Stimulated activated naive CD8-positive, alpha-beta T cell treated with anti-CD3 and anti-CD28 coated beads, Interleukin-15, Interleukin-2, amounts not matched to agents 100 ng/mL and 50 ng/mL, for 24 hours (primary cell): ENCODE results near the gene RHBDF1.

Source experiments
- H3K27ac Mint-ChIP-seq: one replicate; pipeline ENCODE4 v1.8.0; 2021; ENCODE audit warnings: mild to moderate bottlenecking, mixed read lengths
- H3K27me3 Mint-ChIP-seq: one replicate; pipeline ENCODE4 v1.8.0; 2021; ENCODE audit warnings: mixed read lengths
- H3K36me3 Mint-ChIP-seq: one replicate; pipeline ENCODE4 v1.8.0; 2021; ENCODE audit warnings: low read depth, mixed read lengths
- H3K4me1 Mint-ChIP-seq: one replicate; pipeline ENCODE4 v1.8.0; 2021; ENCODE audit warnings: low read depth, mixed read lengths
- H3K4me3 Mint-ChIP-seq: one replicate; pipeline ENCODE4 v1.8.0; 2021; ENCODE audit warnings: mild to moderate bottlenecking, mixed read lengths
- H3K9me3 Mint-ChIP-seq: one replicate; pipeline ENCODE4 v1.8.0; 2021; ENCODE audit warnings: mixed read lengths

Gene RHBDF1, protein sequence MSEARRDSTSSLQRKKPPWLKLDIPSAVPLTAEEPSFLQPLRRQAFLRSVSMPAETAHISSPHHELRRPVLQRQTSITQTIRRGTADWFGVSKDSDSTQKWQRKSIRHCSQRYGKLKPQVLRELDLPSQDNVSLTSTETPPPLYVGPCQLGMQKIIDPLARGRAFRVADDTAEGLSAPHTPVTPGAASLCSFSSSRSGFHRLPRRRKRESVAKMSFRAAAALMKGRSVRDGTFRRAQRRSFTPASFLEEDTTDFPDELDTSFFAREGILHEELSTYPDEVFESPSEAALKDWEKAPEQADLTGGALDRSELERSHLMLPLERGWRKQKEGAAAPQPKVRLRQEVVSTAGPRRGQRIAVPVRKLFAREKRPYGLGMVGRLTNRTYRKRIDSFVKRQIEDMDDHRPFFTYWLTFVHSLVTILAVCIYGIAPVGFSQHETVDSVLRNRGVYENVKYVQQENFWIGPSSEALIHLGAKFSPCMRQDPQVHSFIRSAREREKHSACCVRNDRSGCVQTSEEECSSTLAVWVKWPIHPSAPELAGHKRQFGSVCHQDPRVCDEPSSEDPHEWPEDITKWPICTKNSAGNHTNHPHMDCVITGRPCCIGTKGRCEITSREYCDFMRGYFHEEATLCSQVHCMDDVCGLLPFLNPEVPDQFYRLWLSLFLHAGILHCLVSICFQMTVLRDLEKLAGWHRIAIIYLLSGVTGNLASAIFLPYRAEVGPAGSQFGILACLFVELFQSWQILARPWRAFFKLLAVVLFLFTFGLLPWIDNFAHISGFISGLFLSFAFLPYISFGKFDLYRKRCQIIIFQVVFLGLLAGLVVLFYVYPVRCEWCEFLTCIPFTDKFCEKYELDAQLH

GRCh38 chr16:72561-73548 is at the start of gene RHBDF1:
Gene RHBDF1, minus strand, starts transcription at chr16:72631. Its CDS starts 7,616 bp downstream, at chr16:65015.
- H3K4me3 Mint-ChIP-seq: peak within 1 kb of the TSS; percentile 70
- H3K27me3 Mint-ChIP-seq: peaks cover 30% of the 10 kb centered on the region
- no peaks in the 10 kb centered on the region for H3K36me3 Mint-ChIP-seq
- peaks cover 21% of the 10 kb centered on the region for H3K4me1 Mint-ChIP-seq
- peak within 1 kb of the TSS; percentile 50 for H3K27ac Mint-ChIP-seq
- H3K9me3 Mint-ChIP-seq: no peaks in the 10 kb centered on the region

GRCh38 chr16:120756-121155 is 48.3 kb upstream of the RHBDF1 start:
- Mint-ChIP-seq H3K9me3 (no peaks in the 10 kb centered on the region), H3K4me3 (no peak overlapping the region), H3K4me1 (no peaks in the 10 kb centered on the region), H3K36me3 (peaks cover 22% of the 10 kb centered on the region), H3K27ac (no peak overlapping the region), H3K27me3 (no peaks in the 10 kb centered on the region)

- H3K36me3 Mint-ChIP-seq: peaks cover 28% of the 10 kb centered on the region
- no peak overlapping the region for H3K27ac Mint-ChIP-seq
- no peaks in the 10 kb centered on the region for H3K9me3 Mint-ChIP-seq
- H3K4me3 Mint-ChIP-seq: no peak overlapping the region
- H3K27me3 Mint-ChIP-seq: no peaks in the 10 kb centered on the region
- no peaks in the 10 kb centered on the region for H3K4me1 Mint-ChIP-seq
Measured at GRCh38 chr16:119835-120491, 47.5 kb upstream of the RHBDF1 start.

DNA sequence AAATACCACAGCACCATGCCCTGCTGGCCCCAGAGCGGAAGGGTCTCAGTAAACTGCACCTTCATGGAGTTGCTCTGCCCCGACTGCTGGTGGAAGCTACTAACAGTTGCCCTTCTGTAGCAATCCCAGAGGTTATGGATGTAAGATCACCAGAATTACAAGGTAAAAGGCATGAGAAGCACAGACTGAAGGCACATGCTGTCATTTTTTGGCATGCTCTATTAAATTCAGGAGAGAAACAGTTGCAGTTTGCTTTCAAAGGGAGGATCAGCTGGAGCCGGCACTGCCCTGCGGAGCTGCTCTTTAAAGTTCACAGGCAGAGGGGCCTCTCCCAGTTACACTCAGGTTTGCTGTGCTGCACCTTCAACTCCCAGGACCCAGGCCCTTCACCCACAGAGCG is 46.9 kb upstream of the RHBDF1 start:
- no peak overlapping the region for H3K27ac Mint-ChIP-seq
- H3K27me3 Mint-ChIP-seq: no peaks in the 10 kb centered on the region
- H3K36me3 Mint-ChIP-seq: peaks cover 31% of the 10 kb centered on the region
- no peaks in the 10 kb centered on the region for H3K4me1 Mint-ChIP-seq
- no peak overlapping the region for H3K4me3 Mint-ChIP-seq
- no peaks in the 10 kb centered on the region for H3K9me3 Mint-ChIP-seq

DNA sequence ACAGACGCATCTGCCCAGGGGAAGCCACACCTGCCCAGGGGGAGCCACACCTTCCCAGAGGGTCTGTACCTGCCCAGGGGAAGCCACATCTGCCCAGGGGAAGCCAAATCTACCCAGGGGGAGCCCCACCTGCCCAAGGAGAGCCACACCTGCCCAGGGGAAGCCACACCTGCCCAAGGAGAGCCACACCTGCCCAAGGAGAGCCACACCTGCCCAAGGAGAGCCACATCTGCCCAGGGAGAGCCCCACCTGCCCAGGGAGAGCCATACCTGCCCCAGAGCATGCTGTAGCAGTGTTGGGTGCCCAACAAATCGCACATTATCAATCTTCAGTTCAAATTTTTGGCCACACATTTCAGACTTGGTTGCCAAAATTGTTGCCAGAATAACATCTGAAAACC is 46.4 kb upstream of the RHBDF1 start:
- Mint-ChIP-seq H3K9me3 (no peaks in the 10 kb centered on the region), H3K4me1 (peaks cover 2% of the 10 kb centered on the region), H3K27ac (no peak overlapping the region), H3K27me3 (no peaks in the 10 kb centered on the region), H3K36me3 (peaks cover 35% of the 10 kb centered on the region), H3K4me3 (no peak overlapping the region)

GRCh38 chr16:117379-118365 is 45.2 kb upstream of the RHBDF1 start:
- Mint-ChIP-seq H3K4me1 (peaks cover 8% of the 10 kb centered on the region), H3K4me3 (no peak overlapping the region), H3K36me3 (peaks cover 33% of the 10 kb centered on the region)

DNA sequence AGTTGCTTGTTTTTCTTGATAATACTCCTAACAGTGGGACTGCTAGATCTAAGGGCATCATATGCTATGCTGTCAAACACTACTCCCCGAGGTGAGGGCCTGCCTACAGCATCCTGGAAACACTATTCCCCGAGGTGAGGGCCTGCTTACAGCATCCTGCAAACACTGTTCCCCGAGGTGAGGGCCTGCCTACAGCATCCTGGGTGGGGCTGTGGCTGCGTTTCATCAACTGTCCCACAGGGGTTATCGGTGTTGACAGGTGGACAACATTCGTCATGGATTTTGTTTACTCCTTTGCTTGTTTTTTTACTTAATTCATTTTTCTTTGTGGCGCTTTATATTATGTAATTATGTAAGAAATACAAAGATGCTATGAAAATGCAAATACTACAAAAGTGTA is 43.6 kb upstream of the RHBDF1 start:
- peaks cover 8% of the 10 kb centered on the region for H3K4me1 Mint-ChIP-seq
- no peaks in the 10 kb centered on the region for H3K27me3 Mint-ChIP-seq
- no peak overlapping the region for H3K27ac Mint-ChIP-seq
- peaks cover 42% of the 10 kb centered on the region for H3K36me3 Mint-ChIP-seq
- H3K9me3 Mint-ChIP-seq: no peaks in the 10 kb centered on the region
- no peak overlapping the region for H3K4me3 Mint-ChIP-seq

More at GRCh38 chr16:117379-118365, 45.2 kb upstream of the RHBDF1 start:
- H3K27me3 Mint-ChIP-seq: no peaks in the 10 kb centered on the region
- no peaks in the 10 kb centered on the region for H3K9me3 Mint-ChIP-seq
- H3K27ac Mint-ChIP-seq: no peak overlapping the region

DNA sequence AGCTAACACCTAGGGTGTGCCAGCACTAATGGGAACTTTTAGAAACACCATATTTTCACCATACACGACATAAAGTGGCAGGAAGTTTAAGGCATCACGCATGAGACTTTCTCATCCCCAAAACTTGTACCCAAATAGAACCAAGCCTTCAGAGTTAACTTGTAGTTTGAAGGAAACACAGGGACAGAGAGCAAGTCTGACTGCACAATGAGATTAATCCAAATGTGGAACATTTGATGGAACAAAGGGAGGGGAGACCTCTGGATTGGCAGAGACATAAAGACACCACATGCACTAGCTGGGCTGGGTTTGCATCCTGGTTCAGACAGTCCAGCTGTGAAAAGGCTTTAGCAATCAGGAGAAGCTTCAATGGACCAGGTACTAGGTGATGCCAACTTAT is 41.9 kb upstream of the RHBDF1 start:
- H3K9me3 Mint-ChIP-seq: no peaks in the 10 kb centered on the region
- no peaks in the 10 kb centered on the region for H3K27me3 Mint-ChIP-seq
- peaks cover 50% of the 10 kb centered on the region for H3K36me3 Mint-ChIP-seq
- peaks cover 8% of the 10 kb centered on the region for H3K4me1 Mint-ChIP-seq
- no peak overlapping the region for H3K27ac Mint-ChIP-seq
- H3K4me3 Mint-ChIP-seq: no peak overlapping the region

- H3K4me1 Mint-ChIP-seq: peaks cover 8% of the 10 kb centered on the region
- no peak overlapping the region for H3K27ac Mint-ChIP-seq
- H3K27me3 Mint-ChIP-seq: no peaks in the 10 kb centered on the region
- H3K9me3 Mint-ChIP-seq: no peaks in the 10 kb centered on the region
- H3K4me3 Mint-ChIP-seq: no peak overlapping the region
- H3K36me3 Mint-ChIP-seq: peaks cover 60% of the 10 kb centered on the region
Measured at GRCh38 chr16:112153-112840, 39.9 kb upstream of the RHBDF1 start.

DNA sequence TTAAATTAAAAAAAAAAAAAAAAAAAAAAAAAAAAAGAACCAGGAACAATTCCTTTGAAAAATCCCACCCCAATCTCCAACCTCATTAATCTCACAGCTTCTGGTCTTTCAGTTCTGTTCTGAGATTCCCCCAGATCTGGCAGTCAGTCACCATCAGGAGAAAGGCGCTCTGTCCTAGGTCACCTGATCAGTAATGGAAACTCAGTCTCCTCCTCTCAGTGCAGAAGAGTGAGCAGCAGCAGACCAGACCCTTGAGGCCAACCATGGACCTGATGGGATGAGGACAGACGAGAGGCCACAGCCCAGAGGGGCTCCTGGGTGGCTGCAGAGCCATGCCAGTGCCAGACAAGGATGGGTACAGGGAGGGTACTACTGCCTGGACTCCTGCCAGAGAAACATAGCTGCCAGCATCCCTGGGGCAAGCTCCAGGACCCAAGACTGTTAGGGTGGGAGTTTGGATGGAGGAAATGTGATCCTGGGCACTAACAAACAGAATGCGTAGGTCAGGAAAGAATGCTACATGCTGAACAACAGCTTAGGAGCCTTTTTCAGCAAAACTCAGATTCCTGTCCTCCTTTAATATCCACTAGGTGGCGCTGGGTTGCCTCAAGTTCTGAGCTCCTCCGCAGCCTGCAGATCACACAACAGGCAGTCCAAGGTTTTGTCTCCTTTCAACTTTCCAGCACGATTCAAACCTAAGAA is 34.3 kb upstream of the RHBDF1 start:
- Mint-ChIP-seq H3K36me3 (peaks cover 46% of the 10 kb centered on the region), H3K27ac (no peak overlapping the region), H3K9me3 (no peaks in the 10 kb centered on the region)

DNA sequence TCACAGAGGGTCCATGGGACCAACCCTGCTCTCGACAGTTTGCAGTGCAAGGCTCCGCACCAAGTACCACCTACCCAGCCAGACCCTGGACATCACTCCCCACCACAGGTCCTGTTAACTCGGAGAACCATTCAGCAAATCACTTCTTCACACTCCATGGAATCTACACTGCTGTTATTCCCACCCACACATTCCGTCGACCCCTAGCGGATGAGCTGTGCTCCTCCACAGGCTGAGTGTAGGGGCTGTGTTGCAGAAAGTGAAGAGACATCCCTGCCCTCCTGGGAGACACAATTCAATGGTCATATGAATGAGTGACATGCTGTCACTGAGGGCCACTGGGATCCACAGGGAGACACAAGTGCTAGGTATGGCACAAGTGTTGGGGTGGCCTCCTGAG is 33.1 kb upstream of the RHBDF1 start:
- Mint-ChIP-seq H3K4me1 (no peaks in the 10 kb centered on the region), H3K36me3 (peaks cover 42% of the 10 kb centered on the region)

More for the DNA sequence above, 34.3 kb upstream of the RHBDF1 start:
- Mint-ChIP-seq H3K27me3 (no peaks in the 10 kb centered on the region), H3K4me3 (no peak overlapping the region), H3K4me1 (no peaks in the 10 kb centered on the region)

DNA sequence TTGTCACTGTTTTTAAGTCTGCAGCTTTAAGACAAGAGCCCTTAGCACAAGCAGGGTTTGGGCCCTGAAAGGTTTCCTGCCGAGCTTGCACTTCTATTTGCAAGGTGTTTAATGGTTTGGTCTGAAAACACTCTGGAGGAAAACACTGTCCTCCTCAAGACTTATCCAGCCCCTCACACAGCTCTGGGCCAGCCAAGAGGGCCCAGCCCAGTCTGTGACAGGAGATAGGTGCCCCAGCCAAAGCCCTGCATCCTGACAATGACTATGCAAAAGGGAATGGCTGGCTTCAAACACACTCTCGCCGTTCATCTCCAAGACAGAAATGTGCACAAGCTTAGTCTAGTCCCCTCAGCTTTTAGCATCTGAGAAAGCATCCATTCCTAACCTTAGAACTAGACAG is 32.5 kb upstream of the RHBDF1 start:
- no peaks in the 10 kb centered on the region for H3K4me1 Mint-ChIP-seq
- H3K9me3 Mint-ChIP-seq: no peaks in the 10 kb centered on the region
- no peak overlapping the region for H3K4me3 Mint-ChIP-seq
- peaks cover 45% of the 10 kb centered on the region for H3K36me3 Mint-ChIP-seq
- no peak overlapping the region for H3K27ac Mint-ChIP-seq
- no peaks in the 10 kb centered on the region for H3K27me3 Mint-ChIP-seq

More for the DNA sequence above, 33.1 kb upstream of the RHBDF1 start:
- Mint-ChIP-seq H3K27me3 (no peaks in the 10 kb centered on the region), H3K9me3 (no peaks in the 10 kb centered on the region), H3K27ac (no peak overlapping the region), H3K4me3 (no peak overlapping the region)
